DMS153 treated with DMSO at 0.1 percent for 48 hours (cell line): Measurements from ENCODE around the gene GALNT10.

ENCODE experiments used
- DNase-seq: peaks from one replicate; lab custom pipeline; 2025; ENCODE audit not compliant: unreplicated experiment; lab: John Stamatoyannopoulos, UW

GALNT10 gene

GRCh38 chr5:154262342-154262741 lies 71.8 kb downstream of the GALNT10 start:
- DNase-seq: no peak

GRCh38 chr5:154264549-154265196 lies 74.1 kb downstream of the GALNT10 start:
- DNase-seq: no peak

- DNase-seq: no peak
These were observed 74.8 kb downstream of the GALNT10 start for GRCh38 chr5:154265197-154265773.

- no peak for DNase-seq
These were observed 77.0 kb downstream of the GALNT10 start for GRCh38 chr5:154267516-154267915.

GRCh38 chr5:154268073-154268472 lies 77.5 kb downstream of the GALNT10 start:
- DNase-seq: no peak

GRCh38 chr5:154269414-154269813 lies 78.9 kb downstream of the GALNT10 start:
- no peak for DNase-seq

- DNase-seq: no peak
These were observed 80.9 kb downstream of the GALNT10 start for GRCh38 chr5:154271466-154271865.

- DNase-seq: no peak
These were observed 81.5 kb downstream of the GALNT10 start for GRCh38 chr5:154271936-154272514.

GRCh38 chr5:154273028-154273617 lies 82.6 kb downstream of the GALNT10 start:
- DNase-seq: no peak

GRCh38 chr5:154273963-154274827 lies 83.7 kb downstream of the GALNT10 start:
- DNase-seq: no peak

- no peak for DNase-seq
These were observed 84.3 kb downstream of the GALNT10 start for GRCh38 chr5:154274828-154275185.

GRCh38 chr5:154275566-154275965 lies 85.0 kb downstream of the GALNT10 start:
- DNase-seq: no peak

- no peak for DNase-seq
These were observed 85.9 kb downstream of the GALNT10 start for GRCh38 chr5:154276261-154276972.

GRCh38 chr5:154276973-154277331 lies 86.4 kb downstream of the GALNT10 start:
- no peak for DNase-seq

GRCh38 chr5:154277499-154277898 lies 87.0 kb downstream of the GALNT10 start:
- DNase-seq: no peak

- no peak for DNase-seq
These were observed 87.7 kb downstream of the GALNT10 start for GRCh38 chr5:154278186-154278585.

- DNase-seq: no peak
These were observed 88.4 kb downstream of the GALNT10 start for GRCh38 chr5:154278908-154279307.

- no peak for DNase-seq
These were observed 93.9 kb downstream of the GALNT10 start for GRCh38 chr5:154284433-154284832.

GRCh38 chr5:154285661-154286408 lies 95.3 kb downstream of the GALNT10 start:
- no peak for DNase-seq

- no peak for DNase-seq
These were observed 96.0 kb downstream of the GALNT10 start for GRCh38 chr5:154286557-154286956.
